GM23338 (cell line): Measurements from ENCODE around the gene CHP1. TPM values are rescaled to one million over a fixed set of nuclear protein-coding genes. Genes with fewer than 3 reads are reported as not detected.
A peak's percentile ranks its signal among the peaks of the same experiment; 100 is the strongest.
"Not testable (repeated sequence)": the region's sequence is repeated elsewhere in the genome, so short reads cannot be mapped to it uniquely, and the experiment has no call there.

Source experiments
- ATAC-seq: fragments of 200-7000 bp; cut with Tn5 transposase; 3 replicates; pipeline ENCODE4 v1.9.1; 2020
- DNase-seq: peaks from one replicate; pipeline ENCODE4 v3.0.0-alpha.2; 2015; ENCODE audit warnings: low spot score
- H2AFZ ChIP-seq: fragments of 200-600 bp; sonication (generic); 2 replicates; pipeline ENCODE4 v1.8.0; 2016; ENCODE audit warnings: antibody characterized with exemption, mild to moderate bottlenecking, moderate library complexity
- H3F3A ChIP-seq: fragments of 200-600 bp; sonication (generic); replicated peaks from 2 replicates; pipeline ENCODE4 v1.8.0; 2017; ENCODE audit warnings: antibody characterized with exemption, mixed run types, low read depth
- H3K27ac ChIP-seq: fragments of 200-600 bp; sonication (generic); 2 replicates; pipeline ENCODE4 v1.6.1; 2016; ENCODE audit warnings: low read depth
- H3K27me3 ChIP-seq: fragments of 200-600 bp; sonication (generic); 2 replicates; pipeline ENCODE4 v1.8.0; 2016; ENCODE audit warnings: mild to moderate bottlenecking, mixed run types, moderate library complexity; ENCODE audit not compliant: insufficient read depth
- H3K36me3 ChIP-seq: fragments of 200-600 bp; sonication (generic); 2 replicates; pipeline ENCODE4 v1.8.0; 2016; ENCODE audit warnings: mild to moderate bottlenecking; ENCODE audit not compliant: insufficient read depth
- H3K4me1 ChIP-seq: fragments of 200-600 bp; sonication (generic); 2 replicates; pipeline ENCODE4 v1.8.0; 2016; ENCODE audit warnings: mild to moderate bottlenecking, moderate library complexity; ENCODE audit not compliant: insufficient read depth
- H3K4me2 ChIP-seq: fragments of 200-600 bp; sonication (generic); 2 replicates; pipeline ENCODE4 v1.7.1; 2017; ENCODE audit warnings: mixed run types
- H3K4me3 ChIP-seq: fragments of 200-600 bp; sonication (generic); 2 replicates; pipeline ENCODE4 v1.6.1; 2016; ENCODE audit warnings: mixed run types
- H3K79me2 ChIP-seq: fragments of 200-600 bp; sonication (generic); replicated peaks from 2 replicates; pipeline ENCODE4 v1.8.0; 2017; ENCODE audit warnings: mild to moderate bottlenecking; ENCODE audit not compliant: insufficient read depth
- H3K9me2 ChIP-seq: fragments of 200-600 bp; sonication (generic); 2 replicates; pipeline ENCODE4 v1.8.0; 2017; ENCODE audit not compliant: insufficient read depth
- H4K20me1 ChIP-seq: fragments of 200-600 bp; sonication (generic); replicated peaks from 2 replicates; pipeline ENCODE4 v1.8.0; 2017; ENCODE audit warnings: mild to moderate bottlenecking; ENCODE audit not compliant: insufficient read depth
- H3K27ac Mint-ChIP-seq: 2 replicates; pipeline ENCODE4 v1.8.0; 2020; ENCODE audit warnings: inconsistent platforms, mild to moderate bottlenecking, moderate library complexity, mixed read lengths
- H3K27me3 Mint-ChIP-seq: 3 replicates; pipeline ENCODE4 v1.8.0; 2022; ENCODE audit warnings: low read depth, mild to moderate bottlenecking, moderate library complexity, mixed read lengths, inconsistent platforms; ENCODE audit not compliant: insufficient read depth, poor library complexity
- H3K36me3 Mint-ChIP-seq: 3 replicates; pipeline ENCODE4 v1.8.0; 2021; ENCODE audit warnings: low read depth, mild to moderate bottlenecking, inconsistent platforms, moderate library complexity, mixed read lengths
- H3K4me1 Mint-ChIP-seq: 3 replicates; pipeline ENCODE4 v1.8.0; 2020; ENCODE audit warnings: mild to moderate bottlenecking, inconsistent platforms, mixed read lengths
- H3K4me3 Mint-ChIP-seq: 3 replicates; pipeline ENCODE4 v1.8.0; 2021; ENCODE audit warnings: moderate library complexity, mild to moderate bottlenecking, inconsistent platforms, mixed read lengths
- H3K9me3 Mint-ChIP-seq: 3 replicates; pipeline ENCODE4 v1.8.0; 2020; ENCODE audit warnings: moderate library complexity, mild to moderate bottlenecking, inconsistent platforms, mixed read lengths
- EZH2 ChIP-seq: fragments of 200-600 bp; sonication (generic); IDR thresholded peaks from one replicate; pipeline ENCODE4 v1.8.0; 2017; ENCODE audit warnings: antibody characterized with exemption, mild to moderate bottlenecking, low read depth; ENCODE audit not compliant: unreplicated experiment
- EZH2phosphoT487 ChIP-seq: fragments of 200-600 bp; sonication (generic); IDR thresholded peaks from one replicate; pipeline ENCODE4 v1.8.1; 2018; ENCODE audit warnings: antibody characterized with exemption; ENCODE audit not compliant: unreplicated experiment
- POLR2AphosphoS5 ChIP-seq: IDR thresholded peaks from 2 replicates; pipeline ENCODE4 v1.6.1; 2016; ENCODE audit warnings: antibody characterized with exemption, low read depth
- REST ChIP-seq: IDR thresholded peaks from one replicate; pipeline ENCODE4 v1.6.1; 2018; ENCODE audit warnings: antibody characterized with exemption; ENCODE audit not compliant: unreplicated experiment
- STAT1 ChIP-seq: IDR thresholded peaks from one replicate; pipeline ENCODE4 v1.6.1; 2016; ENCODE audit warnings: antibody characterized with exemption; ENCODE audit not compliant: unreplicated experiment
- ZNF114 ChIP-seq: fragments of 250-450 bp; sonication (Bioruptor Pico); IDR thresholded peaks from 2 replicates; pipeline ENCODE4 v1.5.0; 2020; ENCODE audit warnings: mild to moderate bottlenecking, moderate library complexity
- ZNF331 ChIP-seq: fragments of 250-450 bp; sonication (Bioruptor Pico); IDR thresholded peaks from 2 replicates; pipeline ENCODE4 v1.5.0; 2020; ENCODE audit warnings: low read depth, mild to moderate bottlenecking, moderate library complexity
- polyA plus RNA-seq: library from polyadenylated mRNA; unstranded; fragments of >200 nt; fragmentation: Nextera tagmentation; extraction: Ambion mirVana; gene quantifications from 2 replicates; pipeline ENCODE4 v1.2.1, GENCODE V29; 2016
- total RNA-seq: library from RNA; depleted of rRNA; stranded (reverse); fragments of >200 nt; shearing (Covaris generic); gene quantifications from 2 replicates; pipeline ENCODE4 v1.2.3, GENCODE V29; 2014
- TF ChIP-seq, protein P1 (sequence below): IDR thresholded peaks from 2 replicates; pipeline ENCODE4 v1.6.1; 2016; ENCODE audit warnings: antibody characterized with exemption

CHP1 gene
- total and polyA plus RNA-seq, 2 experiments from 2014 or later = 62.3 to 109 TPM

- ATAC-seq (no peak), DNase-seq (no peak)
- Mint-ChIP-seq H3K4me1 (peaks cover 22% of the 10 kb centered on the region), H3K36me3 (peaks cover 12% of the 10 kb centered on the region; the same call in 2 of the 3 replicates), H3K9me3 (no peaks in the 10 kb centered on the region), H3K4me3 (no peak overlapping the region), H3K27ac (no peak overlapping the region), H3K27me3 (no peaks in the 10 kb centered on the region)
- no peak overlapping the region for H3K4me2 ChIP-seq
- TF ChIP-seq REST (no peak), EZH2phosphoT487 (no peak), POLR2AphosphoS5 (0 out of 2 replicates have a peak, but pooled peaks have one; percentile 26), EZH2 (no peak), ZNF114 (CRISPR knock-in tag) (no peak), ZNF331 (CRISPR knock-in tag) (no peak)
- H3K27me3 ChIP-seq = no peaks in the 10 kb centered on the region
- H3K27ac ChIP-seq = peak overlapping the region; percentile 47; the same call in 1 of the 2 replicates
- peaks cover 9% of the 10 kb centered on the region; the same call in 1 of the 2 replicates for H3K36me3 ChIP-seq
- no peaks in the 10 kb centered on the region for H3K79me2 ChIP-seq
- H3K9me2 ChIP-seq = no peaks in the 10 kb centered on the region
- H3F3A ChIP-seq = 0 out of 2 replicates have a peak, but pooled peaks cover 2% of the 10 kb centered on the region
- peaks cover 8% of the 10 kb centered on the region for H4K20me1 ChIP-seq
- no peak overlapping the region for H3K4me3 ChIP-seq
- peaks cover 19% of the 10 kb centered on the region for H3K4me1 ChIP-seq
- no peak overlapping the region for H2AFZ ChIP-seq
Measured at GRCh38 chr15:41307679-41308078, 76.6 kb downstream of the CHP1 start.

DNA sequence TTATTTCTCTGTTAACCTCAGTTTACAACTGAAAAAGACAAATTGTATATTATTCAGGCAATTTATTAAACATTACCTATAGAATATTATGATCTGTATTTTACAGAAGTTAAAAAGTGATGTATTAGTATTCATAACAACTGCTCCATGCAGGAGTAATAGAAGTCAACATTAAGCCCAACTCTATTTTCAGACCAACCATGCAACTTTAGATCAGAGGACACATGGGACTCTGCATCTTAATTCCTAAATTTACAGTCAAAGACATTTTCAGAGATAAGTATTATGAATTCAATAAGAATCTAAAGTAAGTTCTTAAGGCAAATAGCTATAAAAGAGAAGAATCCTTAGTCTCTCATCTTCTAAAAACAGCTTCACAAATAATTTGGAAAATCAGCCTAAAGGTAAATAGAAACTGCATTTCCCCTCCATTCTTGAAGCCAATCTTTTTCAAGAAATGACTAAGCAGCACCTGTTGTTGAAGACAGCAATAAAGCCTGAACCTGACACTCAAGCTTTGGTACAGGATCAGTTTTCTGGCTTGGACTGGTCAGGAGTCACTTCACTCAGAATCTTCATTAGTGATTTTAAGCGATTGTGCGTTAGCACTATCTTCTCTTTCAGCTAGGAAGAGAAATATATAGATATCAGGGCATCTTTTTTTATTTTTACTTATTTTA, 78.3 kb downstream of the CHP1 start:
- H4K20me1 ChIP-seq = peaks cover 8% of the 10 kb centered on the region
- peaks cover 2% of the 10 kb centered on the region; the same call in 1 of the 2 replicates for H3K4me1 ChIP-seq
- Mint-ChIP-seq H3K36me3 (peaks cover 23% of the 10 kb centered on the region; the same call in 2 of the 3 replicates), H3K4me3 (no peak overlapping the region), H3K27me3 (no peaks in the 10 kb centered on the region), H3K9me3 (no peaks in the 10 kb centered on the region), H3K4me1 (peaks cover 5% of the 10 kb centered on the region; the same call in 2 of the 3 replicates), H3K27ac (no peak overlapping the region)
- no peak overlapping the region for H2AFZ ChIP-seq
- 0 out of 2 replicates have a peak, but pooled peaks cover 2% of the 10 kb centered on the region for H3F3A ChIP-seq
- H3K4me3 ChIP-seq = no peak overlapping the region
- H3K4me2 ChIP-seq = no peak overlapping the region
- H3K79me2 ChIP-seq = no peaks in the 10 kb centered on the region
- peaks cover 14% of the 10 kb centered on the region; the same call in 1 of the 2 replicates for H3K36me3 ChIP-seq
- H3K27ac ChIP-seq = peak overlapping the region; percentile 59; the same call in 1 of the 2 replicates
- ATAC-seq = no peak
- no peaks in the 10 kb centered on the region for H3K27me3 ChIP-seq
- no peak for DNase-seq
- TF ChIP-seq, protein P1, sequence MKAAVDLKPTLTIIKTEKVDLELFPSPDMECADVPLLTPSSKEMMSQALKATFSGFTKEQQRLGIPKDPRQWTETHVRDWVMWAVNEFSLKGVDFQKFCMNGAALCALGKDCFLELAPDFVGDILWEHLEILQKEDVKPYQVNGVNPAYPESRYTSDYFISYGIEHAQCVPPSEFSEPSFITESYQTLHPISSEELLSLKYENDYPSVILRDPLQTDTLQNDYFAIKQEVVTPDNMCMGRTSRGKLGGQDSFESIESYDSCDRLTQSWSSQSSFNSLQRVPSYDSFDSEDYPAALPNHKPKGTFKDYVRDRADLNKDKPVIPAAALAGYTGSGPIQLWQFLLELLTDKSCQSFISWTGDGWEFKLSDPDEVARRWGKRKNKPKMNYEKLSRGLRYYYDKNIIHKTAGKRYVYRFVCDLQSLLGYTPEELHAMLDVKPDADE = no peak
- TF ChIP-seq STAT1 = no peak
- H3K9me2 ChIP-seq = no peaks in the 10 kb centered on the region

GRCh38 chr15:41320805-41321330, 89.8 kb downstream of the CHP1 start:
- not testable (repeated sequence) for H3K4me1 Mint-ChIP-seq, DNase-seq, H3K27me3 Mint-ChIP-seq, H3K27ac Mint-ChIP-seq, H3K4me3 ChIP-seq, H3K27me3 ChIP-seq, ATAC-seq, H3F3A ChIP-seq, H3K4me1 ChIP-seq, H2AFZ ChIP-seq, H3K9me3 Mint-ChIP-seq, H3K4me2 ChIP-seq, H3K9me2 ChIP-seq, H3K36me3 ChIP-seq, H3K27ac ChIP-seq, H4K20me1 ChIP-seq, H3K79me2 ChIP-seq, H3K4me3 Mint-ChIP-seq
- peaks cover 74% of the 10 kb centered on the region for H3K36me3 Mint-ChIP-seq
